Gastrocnemius medialis (tissue), 4 donors: ENCODE data around the gene SDK2. TPM values are rescaled to one million over a fixed set of nuclear protein-coding genes. Genes with fewer than 3 reads are reported as not detected.

Experiments used
- ATAC-seq, 2 donors: fragments of 150-250 bp; one replicate each; pipeline ENCODE4 v1.9.1; 2016
- DNase-seq, 2 donors: peaks; one replicate each; pipeline ENCODE4 v3.0.0-alpha.2; 2019
- H3K27ac ChIP-seq, 4 donors: fragments of 200-600 bp; sonication (generic); 1 replicate in 1 of 4; 2 replicates in 3 of 4; pipeline ENCODE4 v1.5.1; 2016 to 2018; ENCODE audit warnings: mild to moderate bottlenecking in 2 of 4, moderate library complexity in 1 of 4
- H3K27me3 ChIP-seq, 3 donors: fragments of 200-600 bp; sonication (generic) in 2 of 3; 1 replicate in 1 of 3; 2 replicates in 2 of 3; pipeline versions ENCODE4 v1.5.1 to v1.6.0; 2016 to 2019; ENCODE audit warnings: mild to moderate bottlenecking in 1 of 3, moderate library complexity in 1 of 3
- H3K36me3 ChIP-seq, 2 donors: fragments of 200-600 bp; sonication (generic) in 1 of 2; one replicate each; pipeline ENCODE4 v1.5.1; 2017 to 2018
- H3K4me1 ChIP-seq, 2 donors: fragments of 200-600 bp; sonication (generic) in 1 of 2; one replicate each; pipeline ENCODE4 v1.5.1; 2016 to 2017; ENCODE audit warnings: mild to moderate bottlenecking in 2 of 2
- H3K4me3 ChIP-seq, 4 donors: fragments of 200-600 bp; sonication (generic) in 3 of 4; 1 replicate in 1 of 4; 2 replicates in 3 of 4; pipeline ENCODE4 v1.5.1; 2016 to 2019; ENCODE audit warnings: mild to moderate bottlenecking in 2 of 4
- H3K9me3 ChIP-seq, 3 donors: fragments of 200-600 bp; sonication (generic) in 2 of 3; 1 replicate in 1 of 3; 2 replicates in 2 of 3; pipeline ENCODE4 v1.5.1; 2016 to 2019
- POLR2A ChIP-seq, 2 donors: fragments of 450-650 bp; IDR thresholded peaks; one replicate each; pipeline ENCODE4 v1.6.1; 2017; ENCODE audit warnings: antibody characterized with exemption in 2 of 2, mild to moderate bottlenecking in 2 of 2, moderate library complexity in 2 of 2
- in situ Hi-C, 4 donors: fragments of 200-750 bp; cut with MboI; loops; one replicate each; pipeline versions ENCODE4 v1.15.0 to v1.8.0; 2017; ENCODE audit warnings: low sequenced_read_pairs in 4 of 4
- intact Hi-C: fragments of 100-400 bp; cut with DNase I; formaldehyde crosslinking; loops from one replicate; pipeline ENCODE4 v1.15.1; 2023; ENCODE audit warnings: low total_unique reads
- total RNA-seq, 4 donors: library from RNA; depleted of rRNA; stranded (reverse); fragments of >200 nt; gene quantifications; one replicate each; pipeline versions ENCODE4 v1.1.0 to v1.2.3, GENCODE V29; 2016
- TF ChIP-seq, protein P1 (sequence below), 5 experiments: fragments of 450-650 bp in 3 of 5; fragments of 200-600 bp in 2 of 5; sonication (generic) in 2 of 5; IDR thresholded peaks in 4 of 5; conservative IDR thresholded peaks in 1 of 5; 1 replicate in 4 of 5; 2 replicates in 1 of 5; pipeline ENCODE4 v1.5.1; 2016 to 2019; ENCODE audit warnings: antibody characterized with exemption in 5 of 5, mild to moderate bottlenecking in 3 of 5, moderate library complexity in 3 of 5

SDK2 gene
- total RNA-seq, 4 donors from 2014 or later = 0.02 to 0.31 (median 0.13) TPM

DNA sequence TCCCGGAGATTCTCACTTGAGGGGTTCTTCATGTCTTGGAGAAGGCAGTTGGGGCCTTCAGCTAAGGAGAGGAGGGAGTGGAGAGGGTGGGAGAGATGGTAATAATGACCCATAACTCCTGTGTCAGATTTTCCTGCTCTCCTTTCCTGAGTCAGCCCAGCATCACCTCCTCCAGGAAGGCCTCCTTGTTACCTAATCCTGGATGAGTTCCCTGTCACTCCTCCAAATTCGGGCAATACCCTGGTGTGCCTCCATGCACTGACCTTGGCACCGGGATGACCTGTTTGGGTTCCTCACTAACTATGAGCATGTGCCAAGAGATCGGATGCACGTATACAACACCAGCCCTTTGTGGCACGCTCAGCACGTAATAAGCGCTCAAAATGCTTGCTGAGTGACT, 38.8 kb downstream of the SDK2 start:
- H3K4me3 ChIP-seq = no peak overlapping the region
- DNase-seq (no peak), ATAC-seq (no peak)
- no peak overlapping the region for H3K27ac ChIP-seq
- TF ChIP-seq, protein P1, sequence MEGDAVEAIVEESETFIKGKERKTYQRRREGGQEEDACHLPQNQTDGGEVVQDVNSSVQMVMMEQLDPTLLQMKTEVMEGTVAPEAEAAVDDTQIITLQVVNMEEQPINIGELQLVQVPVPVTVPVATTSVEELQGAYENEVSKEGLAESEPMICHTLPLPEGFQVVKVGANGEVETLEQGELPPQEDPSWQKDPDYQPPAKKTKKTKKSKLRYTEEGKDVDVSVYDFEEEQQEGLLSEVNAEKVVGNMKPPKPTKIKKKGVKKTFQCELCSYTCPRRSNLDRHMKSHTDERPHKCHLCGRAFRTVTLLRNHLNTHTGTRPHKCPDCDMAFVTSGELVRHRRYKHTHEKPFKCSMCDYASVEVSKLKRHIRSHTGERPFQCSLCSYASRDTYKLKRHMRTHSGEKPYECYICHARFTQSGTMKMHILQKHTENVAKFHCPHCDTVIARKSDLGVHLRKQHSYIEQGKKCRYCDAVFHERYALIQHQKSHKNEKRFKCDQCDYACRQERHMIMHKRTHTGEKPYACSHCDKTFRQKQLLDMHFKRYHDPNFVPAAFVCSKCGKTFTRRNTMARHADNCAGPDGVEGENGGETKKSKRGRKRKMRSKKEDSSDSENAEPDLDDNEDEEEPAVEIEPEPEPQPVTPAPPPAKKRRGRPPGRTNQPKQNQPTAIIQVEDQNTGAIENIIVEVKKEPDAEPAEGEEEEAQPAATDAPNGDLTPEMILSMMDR (IDR thresholded peaks at IDR 0.05 in 4 of 5, conservative IDR thresholded peaks at IDR 0.05 in 1 of 5) = no peak
- no peak for TF ChIP-seq POLR2A (IDR thresholded peaks at IDR 0.05)
- no peaks in the 10 kb centered on the region for H3K27me3 ChIP-seq
- intact Hi-C loops = no loop called here
- H3K9me3 ChIP-seq = no peaks in the 10 kb centered on the region
- H3K4me1 ChIP-seq = no peaks in the 10 kb centered on the region
- in situ Hi-C loops = loop anchor here in 1 of 4 donors (10.0 to 25.0 kb wide), 2 partner anchors 59 to 168 kb away; no protein-coding TSS in a partner anchor
- H3K36me3 ChIP-seq = no peaks in the 10 kb centered on the region

GRCh38 chr17:73604476-73604875, 39.8 kb downstream of the SDK2 start:
- DNase-seq (no peak), ATAC-seq (no peak)
- Histone ChIP-seq H3K4me1 (no peaks in the 10 kb centered on the region), H3K4me3 (no peak overlapping the region), H3K36me3 (no peaks in the 10 kb centered on the region), H3K27me3 (no peaks in the 10 kb centered on the region), H3K9me3 (no peaks in the 10 kb centered on the region), H3K27ac (no peak overlapping the region)
- intact Hi-C loops (no loop called here), in situ Hi-C loops (loop anchor here in 1 of 4 donors (10.0 to 25.0 kb wide), 2 partner anchors 60 to 167 kb away; no protein-coding TSS in a partner anchor)
- no peak for TF ChIP-seq POLR2A (IDR thresholded peaks at IDR 0.05)
- TF ChIP-seq, protein P1 (IDR thresholded peaks at IDR 0.05 in 4 of 5, conservative IDR thresholded peaks at IDR 0.05 in 1 of 5) = no peak

DNA sequence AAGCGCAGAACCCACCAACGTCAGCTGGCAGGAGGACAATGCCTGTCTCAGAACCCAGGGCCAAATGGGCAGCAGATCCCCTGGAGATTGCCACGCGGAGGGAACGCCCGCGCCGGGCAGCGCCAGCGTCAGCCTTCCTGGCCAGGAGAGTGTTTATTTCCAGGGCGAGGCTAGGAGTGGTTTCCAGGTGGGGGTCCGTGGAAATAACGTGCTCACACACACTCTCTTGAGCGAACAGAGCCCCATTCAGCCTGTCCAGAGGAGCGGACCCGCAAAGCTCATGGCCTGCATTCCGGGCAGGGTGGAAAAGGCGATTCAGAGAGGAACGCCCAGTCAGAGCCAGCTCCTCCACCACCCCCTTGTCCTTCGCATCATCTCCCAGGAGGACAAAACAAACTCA, 40.3 kb downstream of the SDK2 start:
- H3K4me1 ChIP-seq = no peaks in the 10 kb centered on the region
- no peaks in the 10 kb centered on the region for H3K36me3 ChIP-seq
- intact Hi-C loops (no loop called here), in situ Hi-C loops (loop anchor here in 1 of 4 donors (10.0 to 25.0 kb wide), 2 partner anchors 61 to 167 kb away; no protein-coding TSS in a partner anchor)
- no peak for ATAC-seq
- TF ChIP-seq, protein P1 (IDR thresholded peaks at IDR 0.05 in 4 of 5, conservative IDR thresholded peaks at IDR 0.05 in 1 of 5) = no peak
- TF ChIP-seq POLR2A (IDR thresholded peaks at IDR 0.05) = no peak
- H3K27ac ChIP-seq = no peak overlapping the region
- no peaks in the 10 kb centered on the region for H3K27me3 ChIP-seq
- no peak overlapping the region for H3K4me3 ChIP-seq
- H3K9me3 ChIP-seq = no peaks in the 10 kb centered on the region
- no peak for DNase-seq

DNA sequence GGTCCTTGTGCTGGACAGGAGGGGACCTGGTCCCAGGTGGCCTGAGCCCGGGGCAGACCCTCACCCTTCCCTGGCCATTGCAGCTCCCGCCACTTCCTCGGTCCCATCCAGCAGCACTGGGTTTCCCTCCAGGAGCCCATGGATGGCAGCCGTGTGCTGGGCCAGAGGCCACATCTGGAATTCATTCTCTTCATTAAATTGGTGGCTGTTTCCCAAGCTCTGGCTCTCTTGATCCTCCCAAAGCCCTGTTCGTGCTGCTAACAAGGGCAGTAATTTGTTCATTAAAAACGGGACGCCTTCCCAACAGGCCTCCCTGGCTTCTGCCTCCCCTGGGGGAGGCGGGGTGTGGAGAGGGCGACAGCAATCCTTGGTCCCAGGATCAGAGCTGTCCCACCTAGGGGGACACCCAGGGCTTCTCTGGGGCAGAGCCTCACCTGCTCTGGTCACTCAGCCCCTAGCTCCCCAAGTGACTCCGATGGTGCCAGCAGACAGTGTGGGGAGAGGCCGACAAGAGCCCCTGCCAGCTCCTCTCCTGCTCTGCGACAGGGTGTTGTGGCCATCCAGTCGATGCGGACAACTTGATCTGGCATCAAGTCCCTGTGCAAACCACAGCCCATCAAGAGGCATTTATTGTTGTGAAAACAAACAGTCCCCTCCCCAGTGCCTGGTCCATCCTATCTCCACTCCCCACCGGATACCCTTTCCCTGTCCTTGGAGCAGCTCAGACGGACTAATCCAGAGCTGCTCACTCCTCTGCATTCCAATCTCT, 44.0 kb downstream of the SDK2 start:
- intact Hi-C loops = no loop called here
- Histone ChIP-seq H3K27me3 (no peaks in the 10 kb centered on the region), H3K4me1 (no peaks in the 10 kb centered on the region), H3K4me3 (no peak overlapping the region), H3K27ac (no peak overlapping the region), H3K9me3 (no peaks in the 10 kb centered on the region), H3K36me3 (no peaks in the 10 kb centered on the region)
- ATAC-seq (no peak), DNase-seq (no peak)
- in situ Hi-C loops = loop anchor here in 1 of 4 donors (10.0 to 25.0 kb wide), 2 partner anchors 65 to 163 kb away; no protein-coding TSS in a partner anchor
- TF ChIP-seq, protein P1 (IDR thresholded peaks at IDR 0.05 in 4 of 5, conservative IDR thresholded peaks at IDR 0.05 in 1 of 5) = no peak
- TF ChIP-seq POLR2A (IDR thresholded peaks at IDR 0.05) = no peak
